ENCODE results near the gene ATP6V1F.

ATP6V1F gene

DNA sequence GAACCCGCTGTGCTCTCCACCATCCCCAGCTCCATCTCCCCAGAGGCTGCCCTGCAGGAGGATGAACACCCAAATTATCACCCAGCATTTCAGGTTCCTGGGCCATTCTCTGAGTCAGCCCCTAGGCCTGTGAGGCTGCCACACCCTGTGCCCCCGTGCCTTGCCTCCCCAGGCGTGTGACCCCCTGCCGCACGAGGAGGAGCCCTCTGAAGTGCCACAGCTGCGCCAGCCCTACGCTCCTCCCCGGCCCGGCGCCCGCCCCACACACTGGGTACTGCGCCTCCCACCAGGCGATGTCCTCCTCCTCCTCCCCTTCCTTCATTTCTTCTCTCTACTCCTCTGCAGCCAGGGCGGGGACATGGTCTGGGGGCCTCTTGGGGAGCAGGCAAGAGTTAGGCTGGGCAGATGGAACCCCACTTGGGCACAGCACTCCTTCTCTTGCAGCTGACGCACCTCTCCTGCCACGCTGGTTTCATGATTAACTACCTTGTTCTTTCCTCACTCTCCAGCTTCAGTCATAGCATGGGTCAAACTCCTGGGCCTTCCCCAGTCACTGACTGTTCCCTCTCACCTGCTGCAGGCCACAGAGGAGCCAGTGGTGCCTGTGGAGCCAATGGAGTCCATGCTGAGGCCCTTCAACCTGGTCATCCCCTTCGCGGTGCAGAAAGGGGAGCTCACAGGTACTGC, 12.7 kb upstream of the ATP6V1F start:
- H3K4me3 ChIP-seq (ENCODE audit: low read depth, low read length), result no peak overlapping the region
- TF ChIP-seq, protein P1, sequence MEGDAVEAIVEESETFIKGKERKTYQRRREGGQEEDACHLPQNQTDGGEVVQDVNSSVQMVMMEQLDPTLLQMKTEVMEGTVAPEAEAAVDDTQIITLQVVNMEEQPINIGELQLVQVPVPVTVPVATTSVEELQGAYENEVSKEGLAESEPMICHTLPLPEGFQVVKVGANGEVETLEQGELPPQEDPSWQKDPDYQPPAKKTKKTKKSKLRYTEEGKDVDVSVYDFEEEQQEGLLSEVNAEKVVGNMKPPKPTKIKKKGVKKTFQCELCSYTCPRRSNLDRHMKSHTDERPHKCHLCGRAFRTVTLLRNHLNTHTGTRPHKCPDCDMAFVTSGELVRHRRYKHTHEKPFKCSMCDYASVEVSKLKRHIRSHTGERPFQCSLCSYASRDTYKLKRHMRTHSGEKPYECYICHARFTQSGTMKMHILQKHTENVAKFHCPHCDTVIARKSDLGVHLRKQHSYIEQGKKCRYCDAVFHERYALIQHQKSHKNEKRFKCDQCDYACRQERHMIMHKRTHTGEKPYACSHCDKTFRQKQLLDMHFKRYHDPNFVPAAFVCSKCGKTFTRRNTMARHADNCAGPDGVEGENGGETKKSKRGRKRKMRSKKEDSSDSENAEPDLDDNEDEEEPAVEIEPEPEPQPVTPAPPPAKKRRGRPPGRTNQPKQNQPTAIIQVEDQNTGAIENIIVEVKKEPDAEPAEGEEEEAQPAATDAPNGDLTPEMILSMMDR (IDR thresholded peaks at IDR 0.05; ENCODE audit: low read depth, low read length), result no peak
- DNase-seq, result no peak
- H3K4me1 ChIP-seq, result no peaks in the 10 kb centered on the region
- peaks cover 30% of the 10 kb centered on the region for H3K36me3 ChIP-seq
- no peaks in the 10 kb centered on the region for H3K9me3 ChIP-seq
- no peaks in the 10 kb centered on the region for H3K27me3 ChIP-seq

DNA sequence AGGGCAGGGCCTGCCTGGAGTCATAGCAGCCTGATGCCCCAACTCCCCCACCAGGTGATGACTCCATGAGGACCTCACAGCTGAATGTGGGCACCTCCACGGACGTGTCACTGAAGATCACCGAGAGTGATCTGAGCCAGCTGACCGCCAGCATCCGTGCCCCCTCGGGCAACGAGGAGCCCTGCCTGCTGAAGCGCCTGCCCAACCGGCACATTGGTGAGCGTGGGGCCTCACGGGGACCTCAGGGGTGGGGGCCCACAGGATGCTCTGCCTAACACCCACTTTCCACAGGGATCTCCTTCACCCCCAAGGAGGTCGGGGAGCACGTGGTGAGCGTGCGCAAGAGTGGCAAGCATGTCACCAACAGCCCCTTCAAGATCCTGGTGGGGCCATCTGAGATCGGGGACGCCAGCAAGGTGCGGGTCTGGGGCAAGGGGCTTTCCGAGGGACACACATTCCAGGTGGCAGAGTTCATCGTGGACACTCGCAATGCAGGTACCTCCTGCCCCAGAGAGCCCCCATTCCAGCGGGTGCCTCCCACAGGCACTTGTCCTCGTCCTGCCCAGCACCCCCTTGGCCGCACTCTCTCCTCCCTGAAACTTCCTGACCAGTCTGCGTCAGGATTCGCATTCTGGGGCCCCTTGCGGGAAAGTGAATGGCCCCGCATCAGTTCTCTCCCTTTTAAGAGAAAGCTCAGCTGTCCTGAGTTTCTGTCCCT, 10.0 kb upstream of the ATP6V1F start:
- Histone ChIP-seq H3K36me3 (peaks cover 31% of the 10 kb centered on the region), H3K4me3 (ENCODE audit: low read depth, low read length) (no peak overlapping the region), H3K9me3 (no peaks in the 10 kb centered on the region), H3K4me1 (no peaks in the 10 kb centered on the region), H3K27me3 (no peaks in the 10 kb centered on the region)
- DNase-seq, result no peak
- TF ChIP-seq, protein P1 (IDR thresholded peaks at IDR 0.05; ENCODE audit: low read depth, low read length), result no peak

DNA sequence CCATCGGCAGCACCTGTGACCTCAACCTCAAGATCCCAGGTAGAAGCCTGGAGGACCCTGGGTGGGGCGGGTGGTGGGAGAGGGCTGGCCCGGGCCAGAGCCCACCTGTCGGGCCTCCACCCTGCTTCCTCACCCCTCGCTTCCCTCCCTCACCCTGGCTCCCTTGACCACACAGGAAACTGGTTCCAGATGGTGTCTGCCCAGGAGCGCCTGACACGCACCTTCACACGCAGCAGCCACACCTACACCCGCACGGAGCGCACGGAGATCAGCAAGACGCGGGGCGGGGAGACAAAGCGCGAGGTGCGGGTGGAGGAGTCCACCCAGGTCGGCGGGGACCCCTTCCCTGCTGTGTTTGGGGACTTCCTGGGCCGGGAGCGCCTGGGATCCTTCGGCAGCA, 8.9 kb upstream of the ATP6V1F start:
- DNase-seq, result no peak
- H3K4me3 ChIP-seq (ENCODE audit: low read depth, low read length), result no peak overlapping the region
- H3K36me3 ChIP-seq, result peaks cover 31% of the 10 kb centered on the region
- H3K27me3 ChIP-seq, result no peaks in the 10 kb centered on the region
- H3K9me3 ChIP-seq, result no peaks in the 10 kb centered on the region
- TF ChIP-seq, protein P1 (IDR thresholded peaks at IDR 0.05; ENCODE audit: low read depth, low read length), result no peak
- H3K4me1 ChIP-seq, result no peaks in the 10 kb centered on the region

DNA sequence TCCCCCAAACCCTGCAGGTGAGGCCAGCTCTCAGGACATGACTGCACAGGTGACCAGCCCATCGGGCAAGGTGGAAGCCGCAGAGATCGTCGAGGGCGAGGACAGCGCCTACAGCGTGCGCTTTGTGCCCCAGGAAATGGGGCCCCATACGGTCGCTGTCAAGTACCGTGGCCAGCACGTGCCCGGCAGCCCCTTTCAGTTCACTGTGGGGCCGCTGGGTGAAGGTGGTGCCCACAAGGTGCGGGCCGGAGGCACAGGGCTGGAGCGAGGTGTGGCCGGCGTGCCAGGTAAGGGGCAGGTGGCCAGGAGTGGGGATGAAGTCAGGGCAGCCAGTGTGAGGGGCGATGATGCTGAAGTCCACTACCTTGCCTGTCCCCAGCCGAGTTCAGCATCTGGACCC, 8.3 kb upstream of the ATP6V1F start:
- Histone ChIP-seq H3K9me3 (no peaks in the 10 kb centered on the region), H3K4me1 (no peaks in the 10 kb centered on the region), H3K4me3 (ENCODE audit: low read depth, low read length) (no peak overlapping the region), H3K27me3 (no peaks in the 10 kb centered on the region), H3K36me3 (peaks cover 31% of the 10 kb centered on the region)
- no peak for DNase-seq
- TF ChIP-seq, protein P1 (IDR thresholded peaks at IDR 0.05; ENCODE audit: low read depth, low read length), result no peak

DNA sequence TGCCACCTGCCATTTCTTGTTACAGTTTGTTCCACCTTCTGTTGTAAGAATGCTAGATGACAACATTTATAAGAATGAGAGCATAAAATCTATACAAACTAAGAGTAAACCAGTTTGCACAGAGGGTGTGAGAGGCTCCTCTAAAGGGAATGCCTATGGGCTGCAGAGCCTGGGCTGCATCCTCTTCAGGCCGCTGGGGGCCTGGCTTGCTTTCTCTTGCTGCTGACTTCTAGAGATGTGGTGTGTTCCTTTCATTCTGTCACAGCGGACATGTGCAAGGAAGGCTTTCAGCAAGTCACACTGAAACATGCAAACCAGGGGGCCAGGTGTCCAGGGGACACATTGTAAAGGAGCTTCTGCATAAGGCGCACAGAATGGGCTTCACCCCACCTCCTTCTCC, 7.1 kb upstream of the ATP6V1F start:
- no peaks in the 10 kb centered on the region for H3K9me3 ChIP-seq
- H3K4me1 ChIP-seq, result no peaks in the 10 kb centered on the region
- peaks cover 31% of the 10 kb centered on the region for H3K36me3 ChIP-seq
- no peak for DNase-seq
- H3K27me3 ChIP-seq, result no peaks in the 10 kb centered on the region
- H3K4me3 ChIP-seq (ENCODE audit: low read depth, low read length), result no peak overlapping the region
- TF ChIP-seq, protein P1 (IDR thresholded peaks at IDR 0.05; ENCODE audit: low read depth, low read length), result no peak
